HT-29 (cell line): Measurements from ENCODE around the gene PDLIM1. TPM values are rescaled to one million over a fixed set of nuclear protein-coding genes. Genes with fewer than 3 reads are reported as not detected.

Experiments
- DNase-seq: peaks from one replicate; pipeline ENCODE4 v3.0.0-alpha.2; 2015; ENCODE audit warnings: low spot score
- total RNA-seq: library from RNA; depleted of rRNA; stranded (reverse); fragments of >200 nt; shearing (Covaris generic); gene quantifications from 2 replicates; pipeline ENCODE4 v1.2.3, GENCODE V29; 2014

PDLIM1 gene
- total RNA-seq, 1 experiment from 2014 or later = 25.3 TPM

DNA sequence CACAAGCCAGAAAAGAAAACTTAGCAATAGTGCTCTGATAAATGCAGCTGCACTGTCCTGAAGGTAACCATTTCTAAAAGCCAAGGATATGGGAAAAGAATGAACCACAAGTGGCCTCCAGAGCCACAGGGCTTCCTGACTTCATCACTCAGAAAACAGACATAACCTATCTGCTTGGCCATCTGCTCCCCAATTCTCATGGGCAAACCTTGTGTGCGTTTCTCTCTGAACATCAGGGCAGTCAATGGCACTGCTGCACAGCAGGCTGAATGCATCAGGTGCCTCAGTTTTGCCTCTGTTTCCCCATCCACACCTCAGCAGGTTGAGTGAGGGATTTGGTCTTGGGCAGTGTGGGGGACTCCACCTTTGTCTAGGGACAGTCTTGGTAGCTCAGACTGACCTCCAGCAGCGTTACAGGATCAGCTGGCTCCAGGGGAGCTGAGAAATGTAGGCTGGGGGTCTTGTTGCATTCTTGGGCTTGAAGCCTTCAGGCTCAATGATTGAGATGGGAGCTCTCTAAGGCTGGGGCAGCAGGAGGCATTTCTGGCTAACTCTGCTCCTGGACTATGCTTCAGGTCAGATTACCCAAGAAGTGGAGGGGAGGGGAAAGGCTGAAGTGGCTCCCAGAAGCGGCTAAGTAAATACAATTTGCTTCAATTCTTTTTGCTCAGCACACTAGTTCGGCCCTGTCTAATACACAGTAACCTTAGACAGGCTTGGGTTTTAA, 23.6 kb upstream of the PDLIM1 start:
- no peak for DNase-seq

DNA sequence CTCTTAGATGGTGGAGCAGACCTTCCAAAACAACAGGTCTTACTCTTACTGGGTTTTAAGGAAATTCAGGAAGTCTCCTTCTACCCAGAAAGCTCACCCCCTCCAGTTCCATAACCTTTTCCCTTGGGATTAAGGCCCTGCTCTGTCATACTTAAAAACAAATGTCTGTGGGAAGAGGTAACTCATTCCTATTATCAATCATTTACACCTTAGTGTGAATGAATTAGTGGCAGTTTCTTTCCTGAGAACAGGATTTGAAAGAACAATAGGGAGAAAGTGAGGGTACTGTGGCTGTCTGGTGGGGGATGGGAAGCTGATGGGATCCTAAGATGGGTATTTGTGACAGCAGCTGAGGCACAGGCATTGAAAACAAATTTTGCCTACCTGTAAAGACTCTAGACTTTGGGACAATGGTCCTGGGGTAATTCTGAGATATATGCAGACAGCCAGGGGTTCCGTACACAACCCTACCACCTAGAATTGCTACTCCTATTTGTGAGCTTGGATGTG, 22.2 kb upstream of the PDLIM1 start:
- no peak for DNase-seq

DNA sequence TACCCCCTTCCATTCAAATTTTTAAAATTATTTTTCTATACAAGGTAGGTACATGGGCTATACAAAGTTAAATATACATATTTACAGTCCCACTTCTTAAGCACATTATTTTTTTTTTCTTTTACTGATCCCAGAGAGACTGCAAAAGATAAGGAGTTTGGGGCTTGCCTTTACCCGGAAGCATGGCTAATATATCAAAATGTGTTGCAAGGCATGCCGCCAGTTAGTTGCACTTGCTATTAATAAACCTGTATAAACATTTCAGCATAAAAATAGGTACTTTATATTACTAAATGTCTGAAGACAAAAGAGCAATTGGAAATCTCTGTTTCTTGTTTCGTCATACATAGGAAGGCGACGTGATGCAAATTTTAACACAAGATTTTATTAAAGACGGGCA, 21.5 kb upstream of the PDLIM1 start:
- no peak for DNase-seq

DNA sequence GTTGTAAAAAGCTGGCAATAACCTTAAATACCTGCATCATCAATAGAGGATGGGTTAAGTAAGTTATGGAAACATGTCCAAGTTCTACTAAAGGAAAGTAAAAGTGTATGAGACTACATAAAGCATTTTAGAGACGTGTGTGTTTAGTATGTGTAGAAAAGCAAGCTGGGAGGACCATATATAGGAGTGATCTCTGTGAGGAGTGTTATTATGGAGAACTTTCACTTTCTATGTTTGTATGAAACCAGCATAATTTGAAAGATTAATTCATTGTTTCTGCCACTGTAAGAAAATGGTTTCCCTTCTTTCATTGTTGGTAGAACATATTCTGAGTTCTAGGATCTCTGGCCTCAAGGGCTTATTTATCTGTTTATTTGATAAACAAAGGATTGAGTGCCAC, 19.2 kb upstream of the PDLIM1 start:
- DNase-seq = no peak

DNA sequence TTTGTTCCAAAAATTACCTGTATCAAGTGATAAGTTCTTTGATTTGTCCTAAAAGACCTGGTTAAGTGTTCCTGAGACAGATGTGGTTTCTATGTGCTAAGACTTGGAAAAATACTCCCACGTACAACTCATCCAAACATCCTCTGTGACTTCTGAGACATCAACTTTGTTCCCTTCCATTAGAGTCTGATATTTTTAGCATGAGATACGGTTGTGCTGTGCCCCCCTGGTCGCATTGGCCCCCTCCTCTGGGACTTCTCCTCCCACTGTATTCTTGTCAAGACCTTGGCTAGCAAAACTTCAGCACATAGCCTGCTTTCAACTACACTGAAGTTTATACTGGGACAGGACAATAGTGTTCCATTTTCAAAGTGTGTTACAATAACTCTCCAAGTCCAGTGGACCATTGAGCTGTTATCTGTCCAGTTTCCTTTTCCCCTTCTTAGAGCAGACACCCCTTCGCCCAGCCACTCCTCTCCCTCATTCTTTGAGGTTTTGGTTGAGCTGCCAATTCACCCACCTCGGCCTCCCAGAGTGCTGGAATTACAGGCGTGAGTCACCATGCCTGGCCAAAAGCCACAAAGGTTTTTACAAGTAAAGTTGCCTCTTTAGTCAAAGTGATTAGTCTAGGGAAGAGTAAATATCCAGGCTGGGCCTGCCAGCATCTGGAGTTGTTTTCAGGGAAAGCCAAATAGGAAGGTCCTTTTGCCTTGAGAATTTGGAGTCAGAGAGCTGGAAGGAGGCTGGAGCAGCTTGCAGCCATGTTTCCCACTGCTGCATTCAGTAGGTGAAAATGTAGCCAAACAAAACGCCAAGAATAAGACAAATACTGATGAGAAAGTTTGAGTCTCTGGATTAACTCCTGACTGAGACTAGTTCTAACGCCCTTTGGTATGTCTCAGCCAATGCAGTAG, 17.8 kb upstream of the PDLIM1 start:
- peak; percentile 89 for DNase-seq

DNA sequence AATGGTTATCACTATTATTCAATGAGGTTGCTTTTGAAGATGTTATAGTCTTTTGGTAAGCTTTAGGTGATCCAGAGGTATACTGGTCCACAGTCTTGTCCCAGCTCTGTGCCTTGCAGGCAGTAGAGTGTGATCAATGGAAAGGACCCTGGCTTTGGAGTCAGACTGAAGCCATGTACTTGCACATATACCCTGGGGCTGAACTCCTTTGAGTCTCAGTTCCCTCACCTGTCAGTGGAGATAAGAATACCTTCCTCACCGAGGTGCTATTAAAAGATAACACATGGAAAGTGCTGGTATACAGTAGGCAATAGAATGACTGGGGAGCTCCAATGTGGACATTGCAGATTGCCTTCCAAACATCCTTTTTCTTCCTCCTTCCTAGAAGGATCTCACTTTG, 16.0 kb upstream of the PDLIM1 start:
- no peak for DNase-seq

DNA sequence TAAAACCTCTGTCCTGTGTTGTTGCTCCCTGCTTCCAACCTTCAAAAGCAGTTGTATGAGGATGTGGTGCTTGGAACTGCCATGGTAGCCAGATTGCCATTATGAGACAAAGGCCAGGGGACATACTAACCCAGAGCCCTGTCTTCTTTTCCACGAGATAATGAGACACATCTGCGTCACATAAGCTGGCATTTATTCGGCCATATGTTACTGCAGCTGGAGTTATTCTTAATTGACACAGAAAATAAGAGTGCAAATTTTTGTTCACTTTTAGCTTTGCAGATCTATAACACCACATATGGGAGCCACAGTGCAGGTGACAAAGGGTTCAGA, 15.5 kb upstream of the PDLIM1 start:
- no peak for DNase-seq

DNA sequence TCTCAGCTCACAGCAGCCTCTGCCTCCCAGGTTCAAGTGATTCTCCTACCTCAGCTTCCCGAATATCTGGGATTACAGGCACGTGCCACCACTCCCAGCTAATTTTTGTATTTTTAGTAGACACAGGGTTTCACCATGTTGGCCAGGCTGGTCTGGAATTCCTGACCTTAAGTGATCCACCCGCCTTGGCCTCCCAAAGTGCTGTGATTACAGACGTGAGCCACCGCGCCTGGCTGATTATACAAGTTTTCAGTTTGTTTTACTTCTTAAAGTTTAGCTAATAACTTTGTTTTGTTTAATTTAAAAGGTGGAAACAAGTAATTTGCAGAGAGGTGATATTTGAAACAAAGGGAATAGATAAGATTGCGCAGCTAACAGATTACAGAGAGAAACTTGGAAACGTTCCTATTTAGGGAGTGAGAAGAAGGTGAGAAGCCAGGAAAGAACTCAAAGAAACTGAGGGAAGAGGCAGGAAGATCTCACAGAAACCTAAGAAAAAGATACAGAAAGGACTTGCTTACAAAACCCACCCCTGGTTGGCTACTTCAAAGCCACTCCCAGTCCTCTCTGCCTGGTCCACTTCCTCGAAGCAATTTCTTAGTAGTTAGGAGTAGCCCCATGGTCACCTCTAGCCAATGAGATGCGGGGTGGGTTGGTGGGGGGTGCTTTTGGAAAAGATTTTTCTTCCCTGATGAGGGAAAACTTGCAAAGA, 15.0 kb upstream of the PDLIM1 start:
- no peak for DNase-seq

DNA sequence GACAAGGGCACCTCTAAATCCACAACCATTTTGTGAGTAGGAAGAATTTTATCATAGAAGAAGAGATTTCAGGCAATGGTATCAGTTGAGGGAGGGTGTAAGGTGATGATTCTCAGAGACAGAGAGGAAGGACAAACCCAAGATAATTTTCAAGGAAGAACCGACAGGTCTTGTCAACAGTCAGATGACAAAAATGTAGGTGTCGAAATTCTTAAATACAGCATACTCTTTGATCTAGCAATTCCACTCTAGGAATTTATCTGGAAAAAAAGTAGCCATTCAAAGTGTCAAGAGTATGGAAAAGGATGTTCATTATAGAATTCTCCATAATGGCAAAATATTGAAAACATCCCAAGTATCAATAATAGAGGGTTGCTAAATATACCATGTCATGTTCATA, 14.2 kb upstream of the PDLIM1 start:
- DNase-seq = no peak

DNA sequence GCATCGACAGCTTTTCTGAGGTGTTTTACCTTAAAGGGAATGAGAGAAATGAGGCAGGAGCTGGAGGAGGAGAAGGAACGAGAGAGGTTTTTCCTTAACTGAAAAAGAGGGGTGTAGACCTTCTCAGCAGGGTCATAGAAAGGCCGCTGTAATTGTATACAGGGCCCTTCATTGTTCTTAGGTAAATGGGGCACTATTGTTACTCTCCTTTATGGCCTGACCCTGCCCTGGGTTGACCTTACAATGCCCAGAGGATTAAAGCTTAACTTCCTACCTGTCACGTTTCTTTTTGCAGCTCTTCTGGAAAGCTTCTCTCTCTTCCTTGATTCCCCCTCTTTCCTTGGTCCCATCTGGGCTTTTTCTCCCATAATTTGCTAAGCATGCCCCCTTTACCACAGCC, 13.7 kb upstream of the PDLIM1 start:
- DNase-seq = no peak

DNA sequence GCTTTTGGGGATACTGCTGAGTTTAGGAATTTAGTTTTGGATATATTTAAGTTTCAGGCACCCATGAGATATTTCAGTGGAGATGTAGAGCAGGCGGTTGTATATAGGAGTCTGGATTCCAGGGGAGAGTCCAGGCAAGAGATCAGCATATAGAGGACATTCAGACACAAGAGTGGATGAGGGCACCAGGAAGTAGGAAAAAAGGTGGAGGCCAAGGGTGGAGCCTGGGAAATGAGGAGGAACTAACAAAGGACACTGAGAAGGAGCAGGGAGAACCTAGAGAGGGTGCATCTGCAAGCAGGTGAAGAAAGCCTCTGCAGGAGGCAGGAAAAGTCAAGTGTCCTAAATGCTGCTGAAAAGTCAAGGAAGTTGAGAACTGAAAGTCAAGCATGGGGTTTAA, 13.1 kb upstream of the PDLIM1 start:
- peak; percentile 68 for DNase-seq

DNA sequence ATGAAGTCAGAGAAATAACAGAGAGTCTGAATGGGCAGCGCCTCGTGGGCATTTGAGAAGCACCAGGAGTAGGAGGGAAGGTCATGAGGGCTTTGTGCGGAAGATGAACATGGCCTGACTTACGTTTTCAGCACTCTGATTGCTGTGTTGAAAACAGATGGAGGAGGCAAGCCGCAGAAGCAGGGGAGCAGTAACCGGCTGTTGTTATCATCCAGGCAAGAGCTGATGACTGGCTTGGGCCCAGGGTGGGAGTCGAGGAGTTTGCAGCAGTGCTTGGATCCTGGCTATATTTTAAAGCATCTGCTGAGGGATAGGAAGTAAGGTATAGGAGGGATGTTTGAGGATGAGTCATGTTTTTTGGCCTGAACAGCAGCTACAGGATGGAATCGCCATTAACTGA, 12.7 kb upstream of the PDLIM1 start:
- no peak for DNase-seq

DNA sequence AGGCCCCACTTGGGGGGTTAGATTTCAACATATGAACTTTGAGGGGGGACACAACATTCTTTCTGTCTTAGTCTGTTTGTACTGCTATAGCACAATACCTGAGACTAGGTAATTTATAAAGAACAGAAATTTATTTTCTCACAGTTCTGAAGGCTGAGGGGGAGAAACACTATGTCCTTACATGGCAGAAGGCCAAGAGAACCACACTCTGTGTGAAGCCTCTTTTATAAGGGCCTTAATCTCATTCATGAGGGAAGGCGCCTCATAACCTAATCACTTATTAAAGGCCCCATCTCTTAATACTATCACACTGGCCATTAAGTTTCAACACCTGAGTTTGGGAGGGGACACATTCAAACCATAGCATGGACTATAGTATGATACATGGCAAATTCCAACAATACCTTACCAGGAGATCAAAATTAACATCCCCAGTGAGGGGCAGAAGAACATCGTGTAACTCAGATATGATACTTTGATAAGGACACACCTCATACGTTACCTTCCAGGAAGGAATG, 9.3 kb upstream of the PDLIM1 start:
- peak; percentile 56 for DNase-seq

DNA sequence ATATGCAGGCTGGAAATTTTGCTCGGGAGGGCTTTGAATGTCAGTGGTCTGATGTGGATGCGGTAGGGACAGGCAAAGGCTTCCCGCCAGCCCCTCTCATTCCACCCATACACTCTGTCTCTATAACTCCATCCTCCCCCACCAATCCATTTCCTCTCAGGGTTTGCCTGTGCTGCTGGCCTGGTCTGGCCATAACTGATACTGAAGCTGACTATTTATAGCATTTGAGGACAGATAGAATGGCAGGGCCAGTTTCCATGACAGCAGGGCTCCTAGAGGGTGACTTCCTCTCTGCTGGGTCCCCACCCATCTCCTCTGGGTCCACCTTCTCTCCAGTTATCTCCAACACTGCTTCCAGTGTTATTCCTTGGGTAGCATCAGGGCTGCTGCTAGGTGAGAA, 6.6 kb upstream of the PDLIM1 start:
- no peak for DNase-seq

DNA sequence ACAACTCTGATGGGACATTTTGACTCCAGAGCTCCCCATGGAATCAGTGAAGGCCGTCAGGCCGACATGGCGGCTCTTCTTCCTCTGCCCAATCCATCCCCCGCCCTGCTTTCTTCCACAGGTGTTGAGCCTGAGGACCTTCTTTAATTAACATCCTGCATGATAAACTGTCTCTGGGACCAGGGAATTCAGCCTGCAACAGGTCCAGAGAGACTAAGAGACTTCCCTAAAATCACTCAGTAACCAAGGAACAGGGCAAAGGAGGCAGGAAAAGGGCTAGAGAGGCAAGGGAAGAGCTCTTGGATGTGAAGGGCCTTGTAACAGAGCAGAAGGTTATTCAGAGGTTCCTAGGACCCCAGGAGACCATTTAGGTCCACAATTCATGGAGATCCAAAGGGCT, 6.0 kb upstream of the PDLIM1 start:
- DNase-seq = no peak

DNA sequence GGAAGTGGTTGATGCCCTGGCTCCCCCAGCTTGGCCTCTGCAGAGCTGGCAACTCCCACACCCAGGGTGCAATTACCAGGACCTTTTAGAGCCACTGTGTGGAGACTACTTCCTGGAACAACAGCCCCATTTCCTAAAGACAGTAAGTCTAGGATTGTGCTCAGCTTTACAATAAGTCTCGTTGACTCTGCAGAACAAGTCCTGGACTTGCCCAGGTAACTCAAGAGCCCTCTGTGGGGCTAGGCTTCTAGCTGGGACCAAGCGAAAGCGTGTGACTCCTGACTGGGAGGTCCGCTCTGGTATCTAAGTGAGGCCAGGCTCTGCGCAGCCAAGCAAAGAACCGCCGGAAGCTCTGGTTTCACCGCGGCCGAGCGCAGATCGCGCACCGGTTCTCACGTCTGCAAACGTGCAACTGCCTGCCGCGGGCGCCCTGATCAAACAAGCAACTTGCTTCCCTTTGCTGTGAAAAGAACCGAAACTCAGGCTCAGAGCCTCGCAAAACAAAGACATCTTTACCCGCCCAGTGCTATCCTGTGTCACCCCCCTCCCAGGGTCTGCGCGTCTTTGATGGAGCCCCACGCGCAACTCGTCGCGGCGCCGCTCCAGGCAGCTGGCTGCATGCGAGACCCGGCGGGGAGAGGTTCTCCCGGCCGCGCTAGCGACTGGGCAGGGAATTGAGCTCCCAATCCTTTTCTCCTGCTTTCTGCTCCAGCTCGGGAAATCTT, 4.4 kb upstream of the PDLIM1 start:
- peak; percentile 55 for DNase-seq

DNA sequence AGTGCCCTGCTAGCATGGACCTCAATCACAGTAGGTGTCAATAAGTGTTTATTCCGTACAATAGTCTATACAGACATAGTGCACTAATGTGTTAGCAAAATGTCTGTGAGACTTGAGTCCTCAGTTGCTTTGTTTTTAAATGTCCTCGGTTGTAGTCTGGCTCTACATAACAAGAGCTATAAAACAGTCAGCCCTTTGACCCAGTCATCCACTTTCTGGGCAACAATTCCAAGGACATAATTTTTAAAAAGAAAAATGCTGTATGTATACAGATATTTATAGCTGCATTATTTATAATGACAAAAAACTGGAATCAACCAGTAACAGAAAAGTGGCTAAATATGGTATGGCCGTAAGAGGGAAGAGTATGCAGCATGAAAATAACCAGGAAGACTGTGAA, 2.8 kb upstream of the PDLIM1 start:
- no peak for DNase-seq

DNA sequence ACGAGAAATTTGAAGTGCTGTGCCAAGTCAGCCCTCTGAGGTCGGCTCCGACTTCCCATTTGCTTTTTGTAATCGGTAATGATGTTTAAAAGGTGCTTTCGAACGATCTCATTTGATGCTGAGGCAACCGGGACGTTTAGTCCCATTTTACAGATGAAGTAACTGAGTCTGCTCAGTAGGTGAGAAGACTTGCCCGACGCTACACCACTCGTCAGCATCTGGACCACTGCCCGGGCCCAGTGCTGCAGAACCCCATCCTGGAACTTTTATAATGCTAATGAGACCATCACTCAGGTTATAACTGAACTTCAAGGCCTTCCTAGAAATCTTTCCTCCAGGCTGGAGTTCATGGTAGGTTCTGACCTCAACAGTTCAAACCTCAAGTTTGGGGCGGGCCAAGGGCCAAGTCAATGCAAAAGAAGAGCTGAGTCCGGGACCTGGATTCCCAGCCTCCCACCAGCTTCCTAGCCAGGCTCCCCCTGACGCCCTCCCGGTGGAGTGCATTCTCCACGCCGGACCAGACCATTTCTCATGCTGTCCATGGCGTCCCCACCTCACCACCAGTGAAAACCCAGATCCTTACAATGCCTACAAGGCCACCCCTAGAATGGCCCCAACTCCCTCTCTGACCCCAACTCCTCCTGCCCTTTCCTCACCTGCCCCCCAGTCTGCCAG, 699 bp upstream of the PDLIM1 start:
- DNase-seq = no peak

DNA sequence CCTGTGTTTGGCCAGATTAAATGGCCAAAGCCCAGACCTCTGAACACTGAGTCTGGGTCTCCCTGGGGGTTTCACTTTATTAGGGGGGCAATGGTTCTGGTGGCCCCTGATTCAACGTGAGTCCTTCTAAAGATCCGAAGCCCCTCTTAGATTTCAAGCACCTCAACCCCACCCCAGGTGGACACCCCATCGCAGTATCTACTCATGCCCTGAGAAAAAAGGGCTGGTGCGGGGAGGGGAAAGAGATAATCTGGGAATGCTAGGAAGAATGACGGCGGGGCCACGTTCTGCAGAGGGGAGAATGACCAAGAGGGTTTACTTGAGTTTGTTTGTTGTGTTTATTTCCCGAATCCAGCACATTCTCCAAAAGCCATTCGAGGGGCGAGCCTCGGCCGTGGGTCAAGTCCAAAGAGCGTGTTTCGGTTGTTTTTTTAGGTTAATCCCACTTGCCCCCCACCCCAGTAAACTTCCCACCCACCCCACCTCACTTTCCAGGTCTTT, 832 bp downstream of the PDLIM1 start:
- DNase-seq = peak; percentile 47
